Activated CD8-positive, alpha-beta T cell treated with anti-CD3 and anti-CD28 coated beads for 36 hours (primary cell): ENCODE measurements around the gene BAX. TPM values are rescaled to one million over a fixed set of nuclear protein-coding genes. Genes with fewer than 3 reads are reported as not detected.

Experiments used
- ATAC-seq: fragments of 200-7000 bp; cut with Tn5 transposase; one replicate; pipeline ENCODE4 v1.10.0; 2021; ENCODE audit warnings: mild to moderate bottlenecking, moderate library complexity
- CTCF ChIA-PET: fragments of 350-600 bp; sonication (Branson Sonifier 250); formaldehyde crosslinking; loops from one replicate; lab custom pipeline; 2021; ENCODE audit warnings: antibody characterized with exemption; lab: Charles Lee
- POLR2A ChIA-PET: fragments of 350-600 bp; sonication (Branson Sonifier 250); formaldehyde crosslinking; loops from one replicate; lab custom pipeline; 2021; ENCODE audit warnings: antibody characterized with exemption; lab: Charles Lee
- DNase-seq: peaks from one replicate; pipeline ENCODE4 v3.0.0-alpha.2; 2020
- H3K27ac Mint-ChIP-seq: one replicate; pipeline ENCODE4 v1.8.0; 2021; ENCODE audit warnings: mild to moderate bottlenecking, mixed read lengths
- H3K27me3 Mint-ChIP-seq: one replicate; pipeline ENCODE4 v1.8.0; 2021; ENCODE audit warnings: mixed read lengths
- H3K36me3 Mint-ChIP-seq: one replicate; pipeline ENCODE4 v1.8.0; 2021; ENCODE audit warnings: low read depth, mixed read lengths
- H3K4me1 Mint-ChIP-seq: one replicate; pipeline ENCODE4 v1.8.0; 2021; ENCODE audit warnings: low read depth, mixed read lengths
- H3K4me3 Mint-ChIP-seq: one replicate; pipeline ENCODE4 v1.8.0; 2021; ENCODE audit warnings: mild to moderate bottlenecking, moderate library complexity, mixed read lengths
- H3K9me3 Mint-ChIP-seq: one replicate; pipeline ENCODE4 v1.8.0; 2021; ENCODE audit warnings: mixed read lengths
- CTCF ChIP-seq: fragments of 200-600 bp; IDR thresholded peaks from one replicate; pipeline ENCODE4 v1.8.0; 2022; ENCODE audit warnings: antibody characterized with exemption, mild to moderate bottlenecking
- intact Hi-C: fragments of 100-400 bp; cut with micrococcal nuclease; formaldehyde crosslinking; loops from one replicate; pipeline ENCODE4 v1.10.0; 2022
- total RNA-seq, 2 experiments: library from RNA; stranded (reverse); gene quantifications; one replicate each; pipeline ENCODE4 v1.2.3, GENCODE V29; 2021

BAX gene
- total RNA-seq, 2 experiments from 2014 or later = 182 to 189 TPM

GRCh38 chr19:48963371-48964204, 8.9 kb downstream of the BAX start:
- Mint-ChIP-seq H3K4me1 (peaks cover 60% of the 10 kb centered on the region), H3K27ac (peak overlapping the region; percentile 100), H3K9me3 (no peaks in the 10 kb centered on the region), H3K36me3 (peaks cover 42% of the 10 kb centered on the region), H3K27me3 (no peaks in the 10 kb centered on the region), H3K4me3 (peak overlapping the region; percentile 98)
- intact Hi-C loops = loop anchor here (10.0 kb wide), 1 partner anchor 89 kb away; the partner anchor contains the start of gene PPP1R15A
- TF ChIP-seq CTCF = no peak
- ChIA-PET CTCF (interaction anchor here (0.6 to 1.5 kb wide), 3 partner anchors 8 to 127 kb away, joined by 3 to 5 read pairs (median 3); partner anchors contain the start of gene HSD17B14), POLR2A (interaction anchor here (0.8 to 6.2 kb wide), 7 partner anchors 9 to 153 kb away, joined by 3 to 53 read pairs (median 4); partner anchors contain the start of genes BAX, NUCB1, PPP1R15A and RUVBL2)
- DNase-seq (peak; percentile 91), ATAC-seq (peak; percentile 38)

- no peak for TF ChIP-seq CTCF
- Mint-ChIP-seq H3K27me3 (no peaks in the 10 kb centered on the region), H3K36me3 (peaks cover 41% of the 10 kb centered on the region), H3K4me3 (peak overlapping the region; percentile 98), H3K9me3 (no peaks in the 10 kb centered on the region), H3K27ac (peak overlapping the region; percentile 100), H3K4me1 (peaks cover 56% of the 10 kb centered on the region)
- ChIA-PET POLR2A (interaction anchor here (0.6 to 6.2 kb wide), 9 partner anchors 10 to 154 kb away, joined by 3 to 53 read pairs (median 6); partner anchors contain the start of genes BAX, NUCB1, PPP1R15A and RUVBL2), CTCF (interaction anchor here (1.3 to 1.5 kb wide), 2 partner anchors 9 to 122 kb away, joined by 3 to 5 read pairs; no protein-coding TSS in a partner anchor)
- ATAC-seq (no peak), DNase-seq (no peak)
- intact Hi-C loops = loop anchor here (5.0 to 10.0 kb wide), 2 partner anchors 90 to 167 kb away; partner anchors contain the start of gene PPP1R15A
Observed at GRCh38 chr19:48964205-48965039, 9.7 kb downstream of the BAX start.

- ChIA-PET POLR2A (interaction anchor here (0.9 to 6.2 kb wide), 9 partner anchors 11 to 91 kb away, joined by 3 to 53 read pairs (median 8); partner anchors contain the start of genes BAX, GYS1, NUCB1 and PPP1R15A), CTCF (no interaction called here)
- Mint-ChIP-seq H3K27me3 (no peaks in the 10 kb centered on the region), H3K4me3 (peak within 1 kb of the TSS; percentile 98), H3K9me3 (no peaks in the 10 kb centered on the region), H3K36me3 (peaks cover 45% of the 10 kb centered on the region), H3K4me1 (peaks cover 51% of the 10 kb centered on the region), H3K27ac (peak within 1 kb of the TSS; percentile 100)
- DNase-seq = peak; percentile 96
- intact Hi-C loops = loop anchor here (5.0 to 10.0 kb wide), 2 partner anchors 90 to 168 kb away; partner anchors contain the start of gene PPP1R15A
- ATAC-seq = peak; percentile 68
- no peak for TF ChIP-seq CTCF
Observed at GRCh38 chr19:48965040-48965805, 10.5 kb downstream of the BAX start, which contains the start of gene FTL. Gene FTL, plus strand, starts transcription at chr19:48965309. Its CDS starts 199 bp downstream, at chr19:48965508.

- POLR2A ChIA-PET = interaction anchor here (0.9 to 6.2 kb wide), 13 partner anchors 11 to 178 kb away, joined by 3 to 53 read pairs (median 5); partner anchors contain the start of genes BAX, GYS1, PPP1R15A and RUVBL2
- intact Hi-C loops = loop anchor here (5.0 to 10.0 kb wide), 2 partner anchors 91 to 169 kb away; partner anchors contain the start of gene PPP1R15A
- DNase-seq (peak; percentile 96), ATAC-seq (peak; percentile 41)
- Mint-ChIP-seq H3K27me3 (no peaks in the 10 kb centered on the region), H3K36me3 (peaks cover 46% of the 10 kb centered on the region), H3K27ac (peak overlapping the region; percentile 100), H3K9me3 (no peaks in the 10 kb centered on the region), H3K4me1 (peaks cover 52% of the 10 kb centered on the region), H3K4me3 (peak overlapping the region; percentile 98)
- TF ChIP-seq CTCF = no peak
- CTCF ChIA-PET = interaction anchor here (0.8 to 3.8 kb wide), 6 partner anchors 10 to 170 kb away, joined by 3 to 17 read pairs (median 5); partner anchors contain the start of genes GYS1 and RUVBL2
Observed at GRCh38 chr19:48965806-48966540, 11.3 kb downstream of the BAX start.
